SK-N-SH treated with all-trans-retinoic acid at 6 μM for 48 hours (cell line): Measurements from ENCODE around the gene WDR17.

Experiments used
- ATAC-seq: fragments of 200-7000 bp; cut with Tn5 transposase; 3 replicates; pipeline ENCODE4 v1.9.1; 2020; ENCODE audit warnings: mild to moderate bottlenecking, moderate library complexity
- ARNTL ChIP-seq: fragments of 450-650 bp; formaldehyde crosslinking; IDR thresholded peaks from 2 replicates; pipeline ENCODE4 v1.5.0; 2020; ENCODE audit warnings: low read depth, mild to moderate bottlenecking, moderate library complexity, borderline replicate concordance
- BACH2 ChIP-seq: fragments of 250-450 bp; sonication (Bioruptor Pico); IDR thresholded peaks from 2 replicates; pipeline ENCODE4 v1.9.0; 2021; ENCODE audit warnings: mild to moderate bottlenecking, borderline replicate concordance
- CSDC2 ChIP-seq: fragments of 250-450 bp; sonication (Bioruptor Pico); IDR thresholded peaks from 2 replicates; pipeline ENCODE4 v1.5.0; 2020; ENCODE audit warnings: mild to moderate bottlenecking, moderate library complexity
- ESRRG ChIP-seq: fragments of 250-450 bp; sonication (Bioruptor Pico); IDR thresholded peaks from 2 replicates; pipeline ENCODE4 v1.6.1; 2021; ENCODE audit warnings: mild to moderate bottlenecking
- GLIS3 ChIP-seq: fragments of 250-450 bp; sonication (Bioruptor Pico); IDR thresholded peaks from 2 replicates; pipeline ENCODE4 v1.5.0; 2020; ENCODE audit warnings: mild to moderate bottlenecking, moderate library complexity
- ISL1 ChIP-seq: fragments of 250-450 bp; sonication (Bioruptor Pico); IDR thresholded peaks from 2 replicates; pipeline ENCODE4 v2.1.2; 2022; ENCODE audit warnings: mild to moderate bottlenecking, moderate library complexity
- OSR1 ChIP-seq: fragments of 250-450 bp; sonication (Bioruptor Pico); IDR thresholded peaks from 2 replicates; pipeline ENCODE4 v1.8.0; 2022; ENCODE audit warnings: moderate library complexity, mild to moderate bottlenecking, inconsistent platforms
- PATZ1 ChIP-seq: fragments of 250-450 bp; sonication (Bioruptor Pico); IDR thresholded peaks from 2 replicates; pipeline ENCODE4 v1.8.0; 2020; ENCODE audit warnings: mild to moderate bottlenecking, moderate library complexity, borderline replicate concordance
- POU6F1 ChIP-seq: fragments of 250-450 bp; sonication (Bioruptor Pico); IDR thresholded peaks from 2 replicates; pipeline ENCODE4 v1.8.0; 2021; ENCODE audit warnings: low read depth, mild to moderate bottlenecking, moderate library complexity, borderline replicate concordance
- PPARA ChIP-seq: fragments of 250-450 bp; sonication (Bioruptor Pico); IDR thresholded peaks from 2 replicates; pipeline ENCODE4 v1.5.0; 2020; ENCODE audit warnings: mild to moderate bottlenecking, borderline replicate concordance
- RARB ChIP-seq: fragments of 250-450 bp; sonication (Bioruptor Pico); IDR thresholded peaks from 2 replicates; pipeline ENCODE4 v1.8.0; 2021; ENCODE audit warnings: mild to moderate bottlenecking, moderate library complexity
- SNAI2 ChIP-seq: fragments of 250-450 bp; sonication (Bioruptor Pico); IDR thresholded peaks from 2 replicates; pipeline ENCODE4 v1.5.0; 2020; ENCODE audit warnings: mild to moderate bottlenecking, moderate library complexity
- TOX ChIP-seq: fragments of 250-450 bp; sonication (Bioruptor Pico); IDR thresholded peaks from 2 replicates; pipeline ENCODE4 v1.8.0; 2021; ENCODE audit warnings: mild to moderate bottlenecking, moderate library complexity, borderline replicate concordance
- TSHZ2 ChIP-seq: fragments of 250-450 bp; sonication (Bioruptor Pico); IDR thresholded peaks from 2 replicates; pipeline ENCODE4 v1.5.0; 2020; ENCODE audit warnings: mild to moderate bottlenecking, moderate library complexity
- ZC3H10 ChIP-seq: fragments of 250-450 bp; sonication (Bioruptor Pico); IDR thresholded peaks from 2 replicates; pipeline ENCODE4 v1.5.1; 2021; ENCODE audit warnings: mild to moderate bottlenecking, moderate library complexity
- ZFP3 ChIP-seq: fragments of 250-450 bp; sonication (Bioruptor Pico); IDR thresholded peaks from 2 replicates; pipeline ENCODE4 v1.5.0; 2020; ENCODE audit warnings: mild to moderate bottlenecking, moderate library complexity
- ZFP30 ChIP-seq: fragments of 450-650 bp; formaldehyde crosslinking; IDR thresholded peaks from 2 replicates; pipeline ENCODE4 v1.5.0; 2022; ENCODE audit warnings: mild to moderate bottlenecking, moderate library complexity
- ZNF565 ChIP-seq: fragments of 450-650 bp; formaldehyde crosslinking; conservative IDR thresholded peaks from 2 replicates; pipeline ENCODE4 v1.5.0; 2020; ENCODE audit warnings: low read depth, mild to moderate bottlenecking, moderate library complexity
- ZNF70 ChIP-seq: fragments of 450-650 bp; formaldehyde crosslinking; IDR thresholded peaks from 2 replicates; pipeline ENCODE4 v1.5.0; 2020; ENCODE audit warnings: mild to moderate bottlenecking, moderate library complexity
- ZNF8 ChIP-seq: fragments of 450-650 bp; formaldehyde crosslinking; IDR thresholded peaks from 2 replicates; pipeline ENCODE4 v1.5.0; 2020; ENCODE audit warnings: mild to moderate bottlenecking, moderate library complexity
- TF ChIP-seq, protein P1 (sequence below): fragments of 250-450 bp; sonication (Bioruptor Pico); IDR thresholded peaks from 2 replicates; pipeline ENCODE4 v1.5.1; 2020; ENCODE audit warnings: low read depth, mild to moderate bottlenecking, moderate library complexity
- TF ChIP-seq, protein P2 (sequence below): fragments of 250-450 bp; sonication (Bioruptor Pico); IDR thresholded peaks from 2 replicates; pipeline ENCODE4 v1.5.1; 2021; ENCODE audit warnings: mild to moderate bottlenecking, moderate library complexity

WDR17 gene

GRCh38 chr4:176020481-176021085 lies 45.1 kb upstream of the WDR17 start:
- no peak for ATAC-seq
- TF ChIP-seq BACH2 (CRISPR knock-in tag) (no peak), PATZ1 (CRISPR knock-in tag) (no peak), GLIS3 (no peak), ZNF70 (CRISPR knock-in tag) (no peak), RARB (CRISPR knock-in tag) (no peak), TOX (CRISPR knock-in tag) (no peak), SNAI2 (CRISPR knock-in tag) (no peak), TSHZ2 (CRISPR knock-in tag) (no peak), ZC3H10 (CRISPR knock-in tag) (no peak), CSDC2 (CRISPR knock-in tag) (no peak), ZNF8 (no peak), PPARA (CRISPR knock-in tag) (no peak), ZNF565 (CRISPR knock-in tag) (no peak), ARNTL (CRISPR knock-in tag) (no peak), ZFP3 (CRISPR knock-in tag) (no peak), ESRRG (CRISPR knock-in tag) (no peak), POU6F1 (CRISPR knock-in tag) (no peak), ZFP30 (CRISPR knock-in tag) (no peak)
- TF ChIP-seq, protein P1, sequence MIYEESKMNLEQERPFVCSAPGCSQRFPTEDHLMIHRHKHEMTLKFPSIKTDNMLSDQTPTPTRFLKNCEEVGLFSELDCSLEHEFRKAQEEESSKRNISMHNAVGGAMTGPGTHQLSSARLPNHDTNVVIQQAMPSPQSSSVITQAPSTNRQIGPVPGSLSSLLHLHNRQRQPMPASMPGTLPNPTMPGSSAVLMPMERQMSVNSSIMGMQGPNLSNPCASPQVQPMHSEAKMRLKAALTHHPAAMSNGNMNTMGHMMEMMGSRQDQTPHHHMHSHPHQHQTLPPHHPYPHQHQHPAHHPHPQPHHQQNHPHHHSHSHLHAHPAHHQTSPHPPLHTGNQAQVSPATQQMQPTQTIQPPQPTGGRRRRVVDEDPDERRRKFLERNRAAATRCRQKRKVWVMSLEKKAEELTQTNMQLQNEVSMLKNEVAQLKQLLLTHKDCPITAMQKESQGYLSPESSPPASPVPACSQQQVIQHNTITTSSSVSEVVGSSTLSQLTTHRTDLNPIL, result no peak
- TF ChIP-seq, protein P2, sequence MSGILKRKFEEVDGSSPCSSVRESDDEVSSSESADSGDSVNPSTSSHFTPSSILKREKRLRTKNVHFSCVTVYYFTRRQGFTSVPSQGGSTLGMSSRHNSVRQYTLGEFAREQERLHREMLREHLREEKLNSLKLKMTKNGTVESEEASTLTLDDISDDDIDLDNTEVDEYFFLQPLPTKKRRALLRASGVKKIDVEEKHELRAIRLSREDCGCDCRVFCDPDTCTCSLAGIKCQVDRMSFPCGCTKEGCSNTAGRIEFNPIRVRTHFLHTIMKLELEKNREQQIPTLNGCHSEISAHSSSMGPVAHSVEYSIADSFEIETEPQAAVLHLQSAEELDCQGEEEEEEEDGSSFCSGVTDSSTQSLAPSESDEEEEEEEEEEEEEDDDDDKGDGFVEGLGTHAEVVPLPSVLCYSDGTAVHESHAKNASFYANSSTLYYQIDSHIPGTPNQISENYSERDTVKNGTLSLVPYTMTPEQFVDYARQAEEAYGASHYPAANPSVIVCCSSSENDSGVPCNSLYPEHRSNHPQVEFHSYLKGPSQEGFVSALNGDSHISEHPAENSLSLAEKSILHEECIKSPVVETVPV (CRISPR knock-in tag), result no peak

DNA sequence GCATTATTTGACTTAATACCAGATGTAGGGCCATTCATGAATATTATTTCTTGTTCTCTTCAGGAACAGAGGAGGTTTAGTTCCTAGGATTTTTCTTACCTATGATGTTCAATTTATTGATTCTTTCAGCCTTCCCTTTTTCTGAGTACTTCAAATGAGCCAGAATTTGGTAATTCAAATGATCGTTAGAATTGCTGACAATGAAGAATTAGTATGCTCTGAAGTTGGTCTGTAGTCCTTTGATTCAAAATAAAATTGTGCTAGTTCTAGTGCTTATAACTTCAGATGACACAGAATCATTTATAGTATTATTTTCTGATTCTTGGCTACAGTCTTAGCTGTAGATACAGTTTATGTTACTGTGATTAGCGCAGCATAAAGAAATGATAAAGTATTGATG lies 35.2 kb upstream of the WDR17 start:
- ATAC-seq, result no peak
- TF ChIP-seq OSR1 (CRISPR knock-in tag) (no peak), BACH2 (CRISPR knock-in tag) (no peak), ISL1 (CRISPR knock-in tag) (no peak), CSDC2 (CRISPR knock-in tag) (no peak), ZNF70 (CRISPR knock-in tag) (no peak), PATZ1 (CRISPR knock-in tag) (no peak), ZFP30 (CRISPR knock-in tag) (no peak), ZNF565 (CRISPR knock-in tag) (no peak), PPARA (CRISPR knock-in tag) (no peak), GLIS3 (no peak)
- TF ChIP-seq, protein P2 (CRISPR knock-in tag), result no peak
